ENCODE data around the gene ICOSLG. TPM values are rescaled to one million over a fixed set of nuclear protein-coding genes. Genes with fewer than 3 reads are reported as not detected.
A peak's percentile ranks its signal among the peaks of the same experiment; 100 is the strongest.

The ICOSLG gene
- polyA plus RNA-seq, 1 donor (not counting 4 experiments of a cell fraction or from before 2014, with no cell fraction given), result 1.8 TPM

DNA sequence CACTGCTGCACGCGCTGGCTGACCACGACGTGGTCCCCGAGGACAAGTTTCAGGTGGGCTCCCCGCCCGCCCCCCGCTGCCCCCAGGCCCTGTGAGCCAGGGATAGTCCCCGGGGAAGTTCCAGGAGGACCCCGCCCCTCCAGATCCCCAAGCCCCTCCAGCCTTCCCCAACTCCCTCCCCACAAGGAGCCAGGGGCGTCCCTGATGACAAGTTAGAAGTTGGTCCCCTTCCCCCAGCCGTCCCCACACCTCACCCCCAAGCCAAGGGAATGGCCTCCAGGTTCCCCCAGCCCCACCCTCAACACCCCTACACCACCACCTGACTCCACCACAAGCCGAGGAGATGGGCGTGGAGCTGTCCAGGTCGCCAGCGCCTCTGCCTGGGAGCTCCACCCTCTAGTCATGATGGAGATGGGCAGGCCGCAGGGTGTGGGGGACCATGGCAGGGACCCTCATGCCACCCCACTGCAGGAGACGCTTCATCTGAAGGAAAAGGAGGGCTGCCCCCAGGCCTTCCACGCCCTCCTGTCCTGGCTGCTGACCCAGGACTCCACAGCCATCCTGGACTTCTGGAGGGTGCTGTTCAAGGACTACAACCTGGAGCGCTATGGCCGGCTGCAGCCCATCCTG, 45.5 kb upstream of the ICOSLG start:
- H2AFZ ChIP-seq (ENCODE audit: control insufficient read depth, low read length), result no peak overlapping the region
- DNase-seq (ENCODE audit: low read depth, low spot score) (no peak), FAIRE-seq (no peak)
- H3K9ac ChIP-seq (ENCODE audit: control insufficient read depth, extremely low read depth, insufficient read depth, low read length), result no peak overlapping the region
- H3K79me2 ChIP-seq (ENCODE audit: control insufficient read depth, insufficient read depth, low read length), result no peaks in the 10 kb centered on the region
- peaks cover 3% of the 10 kb centered on the region for H4K20me1 ChIP-seq (ENCODE audit: control insufficient read depth, extremely low read depth, insufficient read depth, low read length)
- dilution Hi-C loops (cut with MboI; ENCODE audit: extremely low pct_ligation_motif_present, low sequenced_read_pairs), result no loop called here
- H3K36me3 ChIP-seq (ENCODE audit: control insufficient read depth in 2 of 2, extremely low read depth in 1 of 2, insufficient read depth in 2 of 2, low read length in 2 of 2), result no peaks in the 10 kb centered on the region
- no peaks in the 10 kb centered on the region for H3K9me3 ChIP-seq (ENCODE audit: control insufficient read depth, low read depth, low read length)
- no peak overlapping the region for H3K4me3 ChIP-seq (ENCODE audit: control insufficient read depth in 2 of 3, extremely low read depth in 1 of 3, insufficient read depth in 2 of 3, low read depth in 1 of 3, low read length in 3 of 3)
- H3K4me1 ChIP-seq (ENCODE audit: control insufficient read depth, extremely low read depth, insufficient read depth, low read length), result no peaks in the 10 kb centered on the region
- peaks cover 46% of the 10 kb centered on the region for H3K27me3 ChIP-seq (ENCODE audit: control insufficient read depth, extremely low read depth, insufficient read depth, low read length)
- TF ChIP-seq, protein P1, sequence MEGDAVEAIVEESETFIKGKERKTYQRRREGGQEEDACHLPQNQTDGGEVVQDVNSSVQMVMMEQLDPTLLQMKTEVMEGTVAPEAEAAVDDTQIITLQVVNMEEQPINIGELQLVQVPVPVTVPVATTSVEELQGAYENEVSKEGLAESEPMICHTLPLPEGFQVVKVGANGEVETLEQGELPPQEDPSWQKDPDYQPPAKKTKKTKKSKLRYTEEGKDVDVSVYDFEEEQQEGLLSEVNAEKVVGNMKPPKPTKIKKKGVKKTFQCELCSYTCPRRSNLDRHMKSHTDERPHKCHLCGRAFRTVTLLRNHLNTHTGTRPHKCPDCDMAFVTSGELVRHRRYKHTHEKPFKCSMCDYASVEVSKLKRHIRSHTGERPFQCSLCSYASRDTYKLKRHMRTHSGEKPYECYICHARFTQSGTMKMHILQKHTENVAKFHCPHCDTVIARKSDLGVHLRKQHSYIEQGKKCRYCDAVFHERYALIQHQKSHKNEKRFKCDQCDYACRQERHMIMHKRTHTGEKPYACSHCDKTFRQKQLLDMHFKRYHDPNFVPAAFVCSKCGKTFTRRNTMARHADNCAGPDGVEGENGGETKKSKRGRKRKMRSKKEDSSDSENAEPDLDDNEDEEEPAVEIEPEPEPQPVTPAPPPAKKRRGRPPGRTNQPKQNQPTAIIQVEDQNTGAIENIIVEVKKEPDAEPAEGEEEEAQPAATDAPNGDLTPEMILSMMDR (optimal IDR thresholded peaks at IDR 0.05 in 1 of 3, IDR thresholded peaks at IDR 0.05 in 1 of 3, conservative IDR thresholded peaks at IDR 0.05 in 1 of 3; ENCODE audit: extremely low read depth in 1 of 3, insufficient read depth in 2 of 3, low read length in 3 of 3), result no peak
- TF ChIP-seq EZH2 (IDR thresholded peaks at IDR 0.05; ENCODE audit: low read length), result no peak
- H3K4me2 ChIP-seq (ENCODE audit: control insufficient read depth, extremely low read depth, insufficient read depth, low read depth, low read length), result no peak overlapping the region
- H3K27ac ChIP-seq (ENCODE audit: control insufficient read depth, insufficient read depth, low read length), result no peak overlapping the region
- no peaks in the 10 kb centered on the region for H3K9me1 ChIP-seq (ENCODE audit: control insufficient read depth, extremely low read depth, insufficient read depth, low read length)

DNA sequence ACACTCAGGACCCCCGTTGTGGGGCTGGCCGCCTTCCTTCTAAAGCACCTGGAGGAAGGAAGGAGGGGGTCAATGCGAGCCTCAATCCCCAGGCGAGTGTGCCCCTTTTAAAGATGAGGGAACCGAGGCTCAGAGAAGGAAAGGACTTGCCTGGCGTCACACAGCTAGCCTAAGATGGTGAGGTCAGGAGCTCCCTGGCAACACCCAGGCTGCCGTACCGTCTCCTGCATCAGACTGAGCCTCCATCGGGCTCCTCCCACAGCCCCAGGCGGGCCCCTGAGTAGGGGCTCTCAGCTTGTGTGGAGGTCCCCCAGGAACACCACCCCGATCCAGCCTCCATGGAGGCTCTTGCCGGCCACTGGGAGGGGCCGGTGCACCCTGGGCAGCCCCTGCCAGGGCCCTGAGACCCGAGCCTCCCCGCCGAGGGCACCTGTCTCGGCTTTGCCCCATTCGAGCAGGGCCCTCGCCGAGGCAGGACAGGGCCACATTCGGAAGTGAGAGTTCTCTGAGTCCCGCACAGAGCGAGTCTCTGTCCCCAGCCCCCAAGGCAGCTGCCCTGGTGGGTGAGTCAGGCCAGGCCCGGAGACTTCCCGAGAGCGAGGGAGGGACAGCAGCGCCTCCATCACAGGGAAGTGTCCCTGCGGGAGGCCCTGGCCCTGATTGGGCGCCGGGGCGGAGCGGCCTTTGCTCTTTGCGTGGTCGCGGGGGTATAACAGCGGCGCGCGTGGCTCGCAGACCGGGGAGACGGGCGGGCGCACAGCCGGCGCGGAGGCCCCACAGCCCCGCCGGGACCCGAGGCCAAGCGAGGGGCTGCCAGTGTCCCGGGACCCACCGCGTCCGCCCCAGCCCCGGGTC, 44.6 kb upstream of the ICOSLG start, which contains the start of gene AIRE:
TSS of gene AIRE (plus strand) at position 739 of the 855 bp plus-strand sequence. CDS start 131 bp downstream, outside the sequence.
- H3K4me2 ChIP-seq (ENCODE audit: control insufficient read depth, extremely low read depth, insufficient read depth, low read depth, low read length), result no peak within 1 kb of the TSS
- dilution Hi-C loops (cut with MboI; ENCODE audit: extremely low pct_ligation_motif_present, low sequenced_read_pairs), result no loop called here

More for the DNA sequence above, 44.6 kb upstream of the ICOSLG start, which contains the start of gene AIRE:
- H2AFZ ChIP-seq (ENCODE audit: control insufficient read depth, low read length), result no peak within 1 kb of the TSS
- DNase-seq (ENCODE audit: low read depth, low spot score), result no peak
- H3K9me1 ChIP-seq (ENCODE audit: control insufficient read depth, extremely low read depth, insufficient read depth, low read length), result no peaks in the 10 kb centered on the region
- H3K79me2 ChIP-seq (ENCODE audit: control insufficient read depth, insufficient read depth, low read length), result no peaks in the 10 kb centered on the region
- TF ChIP-seq EZH2 (IDR thresholded peaks at IDR 0.05; ENCODE audit: low read length), result peak; percentile 36
- TF ChIP-seq, protein P1 (optimal IDR thresholded peaks at IDR 0.05 in 1 of 3, IDR thresholded peaks at IDR 0.05 in 1 of 3, conservative IDR thresholded peaks at IDR 0.05 in 1 of 3; ENCODE audit: extremely low read depth in 1 of 3, insufficient read depth in 2 of 3, low read length in 3 of 3), result no peak
- FAIRE-seq, result no peak
- no peaks in the 10 kb centered on the region for H3K4me1 ChIP-seq (ENCODE audit: control insufficient read depth, extremely low read depth, insufficient read depth, low read length)
- H3K27ac ChIP-seq (ENCODE audit: control insufficient read depth, insufficient read depth, low read length), result no peak within 1 kb of the TSS
- H3K36me3 ChIP-seq (ENCODE audit: control insufficient read depth in 2 of 2, extremely low read depth in 1 of 2, insufficient read depth in 2 of 2, low read length in 2 of 2), result no peaks in the 10 kb centered on the region
- H3K9ac ChIP-seq (ENCODE audit: control insufficient read depth, extremely low read depth, insufficient read depth, low read length), result no peak within 1 kb of the TSS
- H3K4me3 ChIP-seq (ENCODE audit: control insufficient read depth in 2 of 3, extremely low read depth in 1 of 3, insufficient read depth in 2 of 3, low read depth in 1 of 3, low read length in 3 of 3), result no peak within 1 kb of the TSS
- no peaks in the 10 kb centered on the region for H3K9me3 ChIP-seq (ENCODE audit: control insufficient read depth, low read depth, low read length)
- peaks cover 3% of the 10 kb centered on the region for H4K20me1 ChIP-seq (ENCODE audit: control insufficient read depth, extremely low read depth, insufficient read depth, low read length)
- peaks cover 46% of the 10 kb centered on the region for H3K27me3 ChIP-seq (ENCODE audit: control insufficient read depth, extremely low read depth, insufficient read depth, low read length)

Measured in keratinocyte (primary cell).